ENCODE data around the gene SETD1A. TPM values are rescaled to one million over a fixed set of nuclear protein-coding genes. Genes with fewer than 3 reads are reported as not detected.
A peak's percentile ranks its signal among the peaks of the same experiment; 100 is the strongest.
"Not testable (repeated sequence)": the region's sequence is repeated elsewhere in the genome, so short reads cannot be mapped to it uniquely, and the experiment has no call there.

Gene SETD1A
- total RNA-seq, 1 experiment from 2014 or later = 28.8 TPM

DNA sequence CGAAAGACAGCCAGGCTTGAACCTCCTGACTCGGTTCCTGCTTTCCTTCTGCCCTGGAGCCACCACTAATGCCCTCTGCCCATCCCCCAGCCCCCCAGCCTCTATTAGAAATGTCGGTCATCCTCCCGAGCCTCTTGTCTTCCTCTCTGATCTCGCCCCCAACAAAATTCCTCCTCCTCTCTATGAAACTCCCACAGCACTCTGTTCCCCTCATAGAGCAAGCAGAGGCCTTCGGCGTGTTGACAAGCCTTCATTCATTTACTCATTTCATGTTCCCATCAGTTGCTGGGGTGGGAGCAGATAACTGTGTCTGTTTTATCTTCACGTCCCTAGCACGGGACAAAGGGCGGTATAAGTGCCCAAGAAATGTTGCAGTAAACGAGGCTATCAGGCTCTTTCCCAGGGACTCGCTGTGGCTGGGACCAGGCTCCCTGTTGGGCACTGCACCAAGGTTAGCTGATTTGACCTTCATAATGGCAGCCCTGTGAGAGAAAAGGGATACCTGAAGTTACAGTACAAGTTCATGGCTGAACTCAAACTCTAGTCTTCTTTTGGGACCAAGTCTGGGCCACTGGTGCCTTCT is 26.4 kb upstream of the SETD1A start:
- TF ChIP-seq, protein P1, sequence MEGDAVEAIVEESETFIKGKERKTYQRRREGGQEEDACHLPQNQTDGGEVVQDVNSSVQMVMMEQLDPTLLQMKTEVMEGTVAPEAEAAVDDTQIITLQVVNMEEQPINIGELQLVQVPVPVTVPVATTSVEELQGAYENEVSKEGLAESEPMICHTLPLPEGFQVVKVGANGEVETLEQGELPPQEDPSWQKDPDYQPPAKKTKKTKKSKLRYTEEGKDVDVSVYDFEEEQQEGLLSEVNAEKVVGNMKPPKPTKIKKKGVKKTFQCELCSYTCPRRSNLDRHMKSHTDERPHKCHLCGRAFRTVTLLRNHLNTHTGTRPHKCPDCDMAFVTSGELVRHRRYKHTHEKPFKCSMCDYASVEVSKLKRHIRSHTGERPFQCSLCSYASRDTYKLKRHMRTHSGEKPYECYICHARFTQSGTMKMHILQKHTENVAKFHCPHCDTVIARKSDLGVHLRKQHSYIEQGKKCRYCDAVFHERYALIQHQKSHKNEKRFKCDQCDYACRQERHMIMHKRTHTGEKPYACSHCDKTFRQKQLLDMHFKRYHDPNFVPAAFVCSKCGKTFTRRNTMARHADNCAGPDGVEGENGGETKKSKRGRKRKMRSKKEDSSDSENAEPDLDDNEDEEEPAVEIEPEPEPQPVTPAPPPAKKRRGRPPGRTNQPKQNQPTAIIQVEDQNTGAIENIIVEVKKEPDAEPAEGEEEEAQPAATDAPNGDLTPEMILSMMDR (IDR thresholded peaks at IDR 0.05; ENCODE audit: unreplicated experiment) = no peak
- Mint-ChIP-seq H3K9me3 (ENCODE audit: low read depth, unreplicated experiment) (no peaks in the 10 kb centered on the region), H3K27ac (ENCODE audit: unreplicated experiment) (no peak overlapping the region), H3K36me3 (ENCODE audit: insufficient read depth, unreplicated experiment) (peaks cover 34% of the 10 kb centered on the region), H3K27me3 (ENCODE audit: unreplicated experiment) (no peaks in the 10 kb centered on the region), H3K4me3 (ENCODE audit: low read depth, unreplicated experiment) (no peak overlapping the region), H3K4me1 (ENCODE audit: low read depth, unreplicated experiment) (peaks cover 3% of the 10 kb centered on the region)
- no peak for DNase-seq
- CTCF ChIA-PET = interaction anchor here (1.3 kb wide), 1 partner anchor 11 kb away, joined by 3 read pairs; no protein-coding TSS in a partner anchor
- BruUV-seq (replicated peaks) = TSS peak; percentile 12
- intact Hi-C loops (cut with micrococcal nuclease; ENCODE audit: unreplicated experiment) = no loop called here

DNA sequence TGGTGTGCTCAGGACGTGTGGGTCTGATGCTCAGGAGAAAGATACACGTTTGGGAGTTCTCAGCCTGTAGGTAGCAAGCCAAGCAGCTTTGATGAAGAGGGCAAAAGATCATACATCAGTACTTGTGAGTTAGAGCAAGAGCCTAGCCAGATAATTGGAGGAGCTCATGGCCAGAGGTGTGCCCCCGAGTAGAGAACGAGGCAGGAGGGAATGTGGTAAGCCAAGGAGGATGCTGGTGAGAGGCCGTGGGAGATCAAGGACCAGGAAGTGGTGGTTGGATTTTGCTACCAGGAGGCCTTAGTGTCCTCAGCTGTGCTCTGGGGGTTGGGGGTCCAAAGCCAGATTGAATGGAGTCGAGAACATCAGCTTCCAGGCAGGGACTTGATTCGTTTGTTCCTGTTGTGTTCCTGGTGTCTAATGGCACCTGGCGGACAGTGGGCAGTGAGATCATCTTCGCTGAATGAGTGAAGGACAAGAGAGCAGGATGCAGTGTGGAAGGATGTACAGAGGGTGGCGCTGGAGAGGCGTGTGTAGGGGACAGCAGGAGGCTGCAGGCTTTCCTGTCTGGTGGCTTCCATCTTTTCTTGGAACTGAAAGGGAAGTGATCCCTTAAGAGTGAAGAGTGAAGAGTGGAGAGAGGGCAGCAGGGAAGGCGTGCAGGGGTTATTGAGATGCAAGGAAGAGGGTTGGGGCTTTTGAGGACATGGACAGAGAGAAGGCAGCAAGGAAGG is 22.6 kb upstream of the SETD1A start:
- no peaks in the 10 kb centered on the region for H3K9me3 Mint-ChIP-seq (ENCODE audit: low read depth, unreplicated experiment)
- BruUV-seq (replicated peaks) = no TSS peak
- CTCF ChIA-PET = interaction anchor here (1.7 kb wide), 1 partner anchor 96 kb away, joined by 3 read pairs; no protein-coding TSS in a partner anchor
- peak; percentile 50 for DNase-seq
- no peak overlapping the region for H3K27ac Mint-ChIP-seq (ENCODE audit: unreplicated experiment)
- peaks cover 31% of the 10 kb centered on the region for H3K36me3 Mint-ChIP-seq (ENCODE audit: insufficient read depth, unreplicated experiment)
- no peak overlapping the region for H3K4me3 Mint-ChIP-seq (ENCODE audit: low read depth, unreplicated experiment)
- H3K4me1 Mint-ChIP-seq (ENCODE audit: low read depth, unreplicated experiment) = no peaks in the 10 kb centered on the region
- no peaks in the 10 kb centered on the region for H3K27me3 Mint-ChIP-seq (ENCODE audit: unreplicated experiment)
- TF ChIP-seq, protein P1 (IDR thresholded peaks at IDR 0.05; ENCODE audit: unreplicated experiment) = no peak
- intact Hi-C loops (cut with micrococcal nuclease; ENCODE audit: unreplicated experiment) = no loop called here

DNA sequence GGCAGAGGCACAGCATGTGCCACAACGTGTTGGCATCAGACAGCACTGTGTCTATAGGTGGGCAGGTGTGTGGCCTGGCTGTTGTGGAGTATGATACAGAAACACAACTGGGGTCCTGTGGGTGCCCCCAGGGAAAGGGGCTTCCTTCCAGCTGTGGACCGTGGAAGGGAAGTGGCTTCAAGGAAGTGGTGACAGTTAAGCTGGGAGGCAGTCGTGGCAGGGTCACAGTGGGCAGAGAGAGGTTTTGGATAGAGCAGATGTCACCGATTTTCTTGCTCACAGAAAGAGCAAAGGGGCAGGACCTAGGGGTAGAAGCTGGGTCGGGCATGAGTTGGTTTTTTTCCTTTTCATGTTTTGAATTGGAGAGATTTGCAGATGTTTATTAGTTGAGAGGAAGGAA is 19.9 kb upstream of the SETD1A start:
- no peaks in the 10 kb centered on the region for H3K27me3 Mint-ChIP-seq (ENCODE audit: unreplicated experiment)
- no peak overlapping the region for H3K27ac Mint-ChIP-seq (ENCODE audit: unreplicated experiment)
- no TSS peak for BruUV-seq (replicated peaks)
- intact Hi-C loops (cut with micrococcal nuclease; ENCODE audit: unreplicated experiment) = no loop called here
- no peak overlapping the region for H3K4me3 Mint-ChIP-seq (ENCODE audit: low read depth, unreplicated experiment)
- no peaks in the 10 kb centered on the region for H3K9me3 Mint-ChIP-seq (ENCODE audit: low read depth, unreplicated experiment)
- peaks cover 11% of the 10 kb centered on the region for H3K4me1 Mint-ChIP-seq (ENCODE audit: low read depth, unreplicated experiment)
- no peak for DNase-seq
- CTCF ChIA-PET = no interaction called here
- TF ChIP-seq, protein P1 (IDR thresholded peaks at IDR 0.05; ENCODE audit: unreplicated experiment) = no peak
- H3K36me3 Mint-ChIP-seq (ENCODE audit: insufficient read depth, unreplicated experiment) = peaks cover 38% of the 10 kb centered on the region

DNA sequence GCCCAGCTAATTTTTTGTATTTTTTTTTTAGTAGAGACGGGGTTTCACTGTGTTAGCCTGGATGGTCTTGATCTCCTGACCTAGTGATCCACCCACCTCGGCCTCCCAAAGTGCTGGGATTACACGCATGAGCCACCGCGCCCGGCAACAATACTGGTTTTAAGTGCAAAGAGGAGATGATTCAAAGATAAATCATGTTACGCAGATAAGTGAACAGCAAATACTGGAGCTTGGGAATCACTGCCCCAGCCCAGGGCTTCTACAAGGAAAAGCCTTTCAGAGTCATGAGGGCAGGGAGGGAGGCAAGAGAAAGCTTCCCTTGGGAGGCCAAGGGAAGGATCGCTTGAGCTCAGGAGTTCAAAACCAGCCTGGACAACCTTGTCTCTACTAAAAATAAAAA is 18.0 kb upstream of the SETD1A start:
- Mint-ChIP-seq H3K4me1 (ENCODE audit: low read depth, unreplicated experiment) (peaks cover 16% of the 10 kb centered on the region), H3K36me3 (ENCODE audit: insufficient read depth, unreplicated experiment) (peaks cover 41% of the 10 kb centered on the region)
- H3K27me3 Mint-ChIP-seq (ENCODE audit: unreplicated experiment); H3K9me3 Mint-ChIP-seq (ENCODE audit: low read depth, unreplicated experiment); intact Hi-C loops (cut with micrococcal nuclease; ENCODE audit: unreplicated experiment); BruUV-seq (replicated peaks); H3K4me3 Mint-ChIP-seq (ENCODE audit: low read depth, unreplicated experiment); DNase-seq; H3K27ac Mint-ChIP-seq (ENCODE audit: unreplicated experiment): not testable (repeated sequence)
- CTCF ChIA-PET = interaction anchor here (0.5 to 0.7 kb wide), 4 partner anchors 50 to 530 kb away, joined by 3 to 7 read pairs (median 3); no protein-coding TSS in a partner anchor

All from Calu3 (cell line).